ENCODE results near the gene POLD2. TPM values are rescaled to one million over a fixed set of nuclear protein-coding genes. Genes with fewer than 3 reads are reported as not detected.
A peak's percentile ranks its signal among the peaks of the same experiment; 100 is the strongest.

Gene POLD2
- total RNA-seq, 2 experiments from 2014 or later = 287 to 296 TPM

GRCh38 chr7:44145969-44146911 lies 22.9 kb upstream of the POLD2 start:
- Mint-ChIP-seq H3K36me3 (no peaks in the 10 kb centered on the region), H3K4me3 (peak overlapping the region; percentile 76), H3K27me3 (peaks cover 3% of the 10 kb centered on the region), H3K9me3 (no peaks in the 10 kb centered on the region), H3K27ac (peak overlapping the region; percentile 87), H3K4me1 (peaks cover 9% of the 10 kb centered on the region)
- peak; percentile 68 for DNase-seq

GRCh38 chr7:44145479-44145968 lies 22.2 kb upstream of the POLD2 start:
- Mint-ChIP-seq H3K27ac (peak overlapping the region; percentile 87), H3K9me3 (no peaks in the 10 kb centered on the region), H3K27me3 (peaks cover 3% of the 10 kb centered on the region), H3K36me3 (no peaks in the 10 kb centered on the region), H3K4me3 (peak overlapping the region; percentile 76), H3K4me1 (peaks cover 9% of the 10 kb centered on the region)
- peak; percentile 70 for DNase-seq

- peak overlapping the region; percentile 87 for H3K27ac Mint-ChIP-seq
- DNase-seq = no peak
- H3K36me3 Mint-ChIP-seq = no peaks in the 10 kb centered on the region
- no peaks in the 10 kb centered on the region for H3K9me3 Mint-ChIP-seq
- H3K4me3 Mint-ChIP-seq = peak overlapping the region; percentile 76
- peaks cover 9% of the 10 kb centered on the region for H3K4me1 Mint-ChIP-seq
- H3K27me3 Mint-ChIP-seq = peaks cover 3% of the 10 kb centered on the region
Measured at GRCh38 chr7:44144968-44145478, 21.7 kb upstream of the POLD2 start.

- H3K36me3 Mint-ChIP-seq = no peaks in the 10 kb centered on the region
- H3K27me3 Mint-ChIP-seq = peaks cover 3% of the 10 kb centered on the region
- H3K4me3 Mint-ChIP-seq = no peak overlapping the region
- H3K27ac Mint-ChIP-seq = no peak overlapping the region
- no peaks in the 10 kb centered on the region for H3K9me3 Mint-ChIP-seq
- no peak for DNase-seq
- H3K4me1 Mint-ChIP-seq = peaks cover 9% of the 10 kb centered on the region
Measured at GRCh38 chr7:44144426-44144967, 21.1 kb upstream of the POLD2 start.

GRCh38 chr7:44143646-44144250 lies 20.4 kb upstream of the POLD2 start:
- Mint-ChIP-seq H3K36me3 (no peaks in the 10 kb centered on the region), H3K4me3 (no peak overlapping the region), H3K4me1 (peaks cover 9% of the 10 kb centered on the region), H3K9me3 (no peaks in the 10 kb centered on the region), H3K27me3 (peaks cover 3% of the 10 kb centered on the region), H3K27ac (no peak overlapping the region)
- no peak for DNase-seq

- Mint-ChIP-seq H3K27me3 (peaks cover 3% of the 10 kb centered on the region), H3K9me3 (no peaks in the 10 kb centered on the region), H3K4me3 (no peak overlapping the region), H3K27ac (no peak overlapping the region), H3K4me1 (peaks cover 9% of the 10 kb centered on the region), H3K36me3 (no peaks in the 10 kb centered on the region)
- no peak for DNase-seq
Measured at GRCh38 chr7:44142028-44142427, 18.7 kb upstream of the POLD2 start.

- Mint-ChIP-seq H3K27ac (no peak within 1 kb of the TSS), H3K4me1 (peaks cover 7% of the 10 kb centered on the region)
Measured at GRCh38 chr7:44141221-44141850, 18.0 kb upstream of the POLD2 start, which contains the start of gene MYL7. Gene MYL7, minus strand, starts transcription at chr7:44141332. Its CDS starts 27 bp downstream, at chr7:44141305.

GRCh38 chr7:44140341-44140740 lies 17.0 kb upstream of the POLD2 start:
- no peak overlapping the region for H3K4me3 Mint-ChIP-seq
- no peak overlapping the region for H3K27ac Mint-ChIP-seq
- peaks cover 3% of the 10 kb centered on the region for H3K4me1 Mint-ChIP-seq
- H3K9me3 Mint-ChIP-seq = no peaks in the 10 kb centered on the region
- H3K36me3 Mint-ChIP-seq = no peaks in the 10 kb centered on the region
- no peak for DNase-seq
- H3K27me3 Mint-ChIP-seq = peaks cover 3% of the 10 kb centered on the region

More at GRCh38 chr7:44141221-44141850, 18.0 kb upstream of the POLD2 start, which contains the start of gene MYL7:
- Mint-ChIP-seq H3K9me3 (no peaks in the 10 kb centered on the region), H3K27me3 (peaks cover 3% of the 10 kb centered on the region), H3K36me3 (no peaks in the 10 kb centered on the region), H3K4me3 (no peak within 1 kb of the TSS)
- no peak for DNase-seq

- Mint-ChIP-seq H3K4me3 (no peak overlapping the region), H3K36me3 (no peaks in the 10 kb centered on the region), H3K4me1 (no peaks in the 10 kb centered on the region), H3K27me3 (no peaks in the 10 kb centered on the region), H3K9me3 (no peaks in the 10 kb centered on the region), H3K27ac (no peak overlapping the region)
- no peak for DNase-seq
Measured at GRCh38 chr7:44139311-44140010, 16.1 kb upstream of the POLD2 start.

GRCh38 chr7:44138698-44139097 lies 15.3 kb upstream of the POLD2 start:
- Mint-ChIP-seq H3K4me1 (no peaks in the 10 kb centered on the region), H3K4me3 (no peak overlapping the region), H3K9me3 (no peaks in the 10 kb centered on the region), H3K27ac (no peak overlapping the region), H3K27me3 (no peaks in the 10 kb centered on the region), H3K36me3 (no peaks in the 10 kb centered on the region)
- no peak for DNase-seq

GRCh38 chr7:44136731-44137130 lies 13.4 kb upstream of the POLD2 start:
- no peaks in the 10 kb centered on the region for H3K27me3 Mint-ChIP-seq
- no peaks in the 10 kb centered on the region for H3K36me3 Mint-ChIP-seq
- no peaks in the 10 kb centered on the region for H3K4me1 Mint-ChIP-seq
- no peaks in the 10 kb centered on the region for H3K9me3 Mint-ChIP-seq
- no peak for DNase-seq
- no peak overlapping the region for H3K27ac Mint-ChIP-seq
- H3K4me3 Mint-ChIP-seq = no peak overlapping the region

GRCh38 chr7:44134943-44135628 lies 11.7 kb upstream of the POLD2 start:
- Mint-ChIP-seq H3K27ac (no peak overlapping the region), H3K36me3 (no peaks in the 10 kb centered on the region), H3K4me1 (no peaks in the 10 kb centered on the region), H3K9me3 (no peaks in the 10 kb centered on the region), H3K4me3 (no peak overlapping the region), H3K27me3 (no peaks in the 10 kb centered on the region)
- no peak for DNase-seq

- Mint-ChIP-seq H3K4me3 (no peak overlapping the region), H3K9me3 (no peaks in the 10 kb centered on the region), H3K27me3 (no peaks in the 10 kb centered on the region), H3K27ac (peak overlapping the region; percentile 22), H3K4me1 (no peaks in the 10 kb centered on the region), H3K36me3 (no peaks in the 10 kb centered on the region)
- no peak for DNase-seq
Measured at GRCh38 chr7:44133295-44133694, 9.9 kb upstream of the POLD2 start.

- Mint-ChIP-seq H3K9me3 (peaks cover 7% of the 10 kb centered on the region), H3K36me3 (peaks cover 4% of the 10 kb centered on the region), H3K4me1 (no peaks in the 10 kb centered on the region), H3K27ac (no peak overlapping the region), H3K4me3 (no peak overlapping the region), H3K27me3 (no peaks in the 10 kb centered on the region)
- DNase-seq = no peak
Measured at GRCh38 chr7:44132039-44132438, 8.7 kb upstream of the POLD2 start.
